AG08396 (cell line): ENCODE measurements around the gene GAL3ST2.
"Not testable (repeated sequence)": the region's sequence is repeated elsewhere in the genome, so short reads cannot be mapped to it uniquely, and the experiment has no call there.

Source experiments
- DNase-seq: peaks from one replicate; pipeline ENCODE4 v3.0.0; 2012; ENCODE audit warnings: low spot score, mixed read lengths

The GAL3ST2 gene

GRCh38 chr2:241768850-241769249 is 7.8 kb upstream of the GAL3ST2 start:
- DNase-seq, result peak; percentile 7

GRCh38 chr2:241769819-241770184 is 6.8 kb upstream of the GAL3ST2 start:
- peak; percentile 3 for DNase-seq

GRCh38 chr2:241770185-241770935 is 6.3 kb upstream of the GAL3ST2 start:
- DNase-seq, result peak; percentile 15

- no peak for DNase-seq
Observed at GRCh38 chr2:241770936-241771285, 5.7 kb upstream of the GAL3ST2 start.

- peak; percentile 50 for DNase-seq
Observed at GRCh38 chr2:241771286-241772062, 5.1 kb upstream of the GAL3ST2 start.

GRCh38 chr2:241772063-241772499 is 4.5 kb upstream of the GAL3ST2 start:
- DNase-seq, result no peak

- peak; percentile 16 for DNase-seq
Observed at GRCh38 chr2:241773511-241774418, 2.9 kb upstream of the GAL3ST2 start.

GRCh38 chr2:241774419-241775222 is 2.0 kb upstream of the GAL3ST2 start:
- DNase-seq, result peak; percentile 94

- DNase-seq, result peak; percentile 28
Observed at GRCh38 chr2:241775223-241776177, 1.1 kb upstream of the GAL3ST2 start.

- DNase-seq, result peak; percentile 11
Observed at GRCh38 chr2:241777170-241777685, 606 bp downstream of the GAL3ST2 start.

GRCh38 chr2:241777686-241778627 is 1.3 kb downstream of the GAL3ST2 start:
- DNase-seq, result peak; percentile 12

GRCh38 chr2:241780939-241781569 is 4.4 kb downstream of the GAL3ST2 start:
- no peak for DNase-seq

GRCh38 chr2:241782053-241782452 is 5.4 kb downstream of the GAL3ST2 start:
- DNase-seq, result not testable (repeated sequence)

GRCh38 chr2:241788135-241788534 is 11.5 kb downstream of the GAL3ST2 start:
- no peak for DNase-seq

GRCh38 chr2:241788572-241788971 is 11.9 kb downstream of the GAL3ST2 start:
- DNase-seq, result no peak

- not testable (repeated sequence) for DNase-seq
Observed at GRCh38 chr2:241791385-241791784, 14.8 kb downstream of the GAL3ST2 start.

GRCh38 chr2:241793385-241793784 is 16.8 kb downstream of the GAL3ST2 start:
- no peak for DNase-seq

GRCh38 chr2:241794250-241794823 is 17.7 kb downstream of the GAL3ST2 start:
- DNase-seq, result no peak
